A549 treated with CpdA at 1 μM for 4 hours (cell line): ENCODE results near the gene MMP10. TPM values are rescaled to one million over a fixed set of nuclear protein-coding genes. Genes with fewer than 3 reads are reported as not detected.

ENCODE experiments used
- total RNA-seq: library from RNA; stranded (reverse); fragments of 200-300 nt; extraction: Qiagen RNA extraction; gene quantifications from 5 replicates; pipeline ENCODE4 v1.2.3, GENCODE V29; 2022; ENCODE audit warnings: low read depth

MMP10 gene
- 0.86 to 2.0 TPM (median 1.1 TPM) in 5 replicates for total RNA-seq

DNA sequence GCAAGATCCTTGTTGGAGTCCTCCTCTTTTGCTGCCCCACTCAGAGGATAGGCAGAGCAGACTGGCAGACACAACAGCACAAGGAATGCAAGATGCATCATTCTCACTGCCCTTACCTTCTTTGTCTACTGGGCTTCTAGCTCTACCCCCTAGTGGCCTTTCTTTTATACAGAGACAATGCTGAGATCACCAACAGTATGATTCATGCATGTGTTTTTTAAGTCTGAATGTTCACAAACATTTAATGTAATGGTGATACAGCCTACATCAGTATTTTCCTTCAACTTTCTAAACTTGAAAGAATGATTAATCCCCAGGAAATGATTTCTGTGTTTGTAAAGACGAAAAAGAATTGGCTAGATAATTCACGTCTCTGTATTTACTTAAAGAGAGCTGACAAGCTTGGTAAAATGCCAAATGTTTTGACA lies at the start of gene MMP10:
MMP10 (minus strand) TSS at position 138 of the 428 bp plus-strand sequence; CDS start at position 101, 37 bp downstream.

DNA sequence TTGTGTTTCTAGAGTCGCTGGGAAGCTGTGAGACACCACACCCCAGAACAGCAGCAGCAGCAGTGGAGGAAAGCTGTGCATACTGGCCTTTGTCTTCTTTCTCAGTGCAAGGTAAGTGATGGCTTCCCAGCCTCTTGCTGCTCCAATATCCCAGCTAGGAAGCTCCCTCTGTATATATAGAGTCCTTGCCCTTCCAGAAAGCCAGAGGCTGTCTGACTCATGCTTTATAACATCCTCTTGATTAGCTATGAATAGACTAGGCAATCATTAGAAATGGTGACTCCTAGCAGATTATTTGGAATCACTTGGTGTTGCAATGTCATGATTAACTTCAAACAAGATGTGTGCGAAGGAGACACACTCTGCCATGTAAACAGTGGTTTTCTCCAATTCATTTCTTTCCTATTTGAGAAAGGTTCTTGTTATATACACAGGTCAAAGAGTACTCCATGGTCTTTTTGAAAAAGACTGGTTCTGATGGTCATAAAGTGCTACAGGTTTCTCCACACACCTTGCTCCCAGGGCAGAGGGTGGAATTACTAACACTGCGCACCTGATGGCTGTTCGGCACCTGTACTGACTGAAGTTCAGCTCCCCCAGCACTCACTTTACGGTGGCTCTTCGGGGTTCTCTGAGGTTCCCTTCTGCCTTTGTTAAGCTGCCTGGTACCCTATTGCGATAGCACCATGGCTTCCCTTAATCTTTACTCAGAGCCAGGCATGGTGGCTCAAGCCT lies 17.8 kb upstream of the MMP10 start, which contains the start of gene MMP1:
MMP1 (minus strand) TSS at position 149 of the 735 bp plus-strand sequence; CDS start at position 81, 68 bp downstream.

DNA sequence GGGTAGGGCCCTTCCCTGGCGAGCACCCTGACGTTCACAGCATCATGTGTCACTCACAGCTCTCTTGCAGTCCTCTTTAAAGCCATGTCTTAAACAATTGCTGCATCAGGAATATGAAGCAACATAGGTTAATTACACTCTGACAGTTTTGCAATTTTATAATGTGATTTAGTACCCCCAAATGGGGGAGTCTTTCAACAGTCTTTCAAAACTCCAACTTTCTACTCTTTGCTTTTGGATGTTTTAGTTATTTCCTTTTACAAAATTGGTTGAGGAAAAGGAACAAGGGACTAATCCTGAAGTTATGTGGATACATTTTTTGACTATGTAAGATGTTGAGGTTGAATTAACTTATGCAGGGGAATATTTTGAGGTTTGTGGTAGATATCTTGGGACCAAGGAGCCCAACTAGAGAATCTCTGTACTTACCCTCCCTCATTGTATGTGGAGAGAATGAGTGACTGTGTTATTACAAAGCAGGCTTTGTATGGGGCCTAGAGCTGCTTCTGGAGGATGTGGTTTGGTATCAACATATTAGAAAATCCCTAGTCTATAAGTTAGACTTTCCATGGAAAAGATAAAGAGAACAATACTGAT lies 55.4 kb downstream of the MMP10 start, which contains the start of gene MMP8:
MMP8 (minus strand) TSS at position 51 of the 597 bp plus-strand sequence. CDS start 99 bp downstream, outside the sequence.

Other genes starting within 250 kb of the MMP10 start
- gene MMP7, start 249.9 kb downstream of the MMP10 start, total RNA-seq = 22.4 to 37.3 TPM (median 27.0 TPM) in 5 replicates
- not detected in 5 replicates for gene MMP20, start 155.3 kb downstream of the MMP10 start, total RNA-seq
- not detected in 5 replicates for gene MMP27, start 74.9 kb downstream of the MMP10 start, total RNA-seq
- gene MMP8, start 55.7 kb downstream of the MMP10 start, total RNA-seq = not detected in 5 replicates
- 0.96 to 1.7 TPM (median 1.2 TPM) in 5 replicates for gene MMP1, start 17.5 kb upstream of the MMP10 start, total RNA-seq
- gene MMP3, start 63.0 kb upstream of the MMP10 start, total RNA-seq = 0.05 to 0.24 TPM (median 0.07 TPM) in 3 of 5 replicates, not detected in the others
- gene MMP12, start 94.4 kb upstream of the MMP10 start, total RNA-seq = 0.02 to 0.09 TPM in 2 of 5 replicates, not detected in the others
- gene MMP13, start 175.1 kb upstream of the MMP10 start, total RNA-seq = 0.06 TPM in 1 of 5 replicates, not detected in the others